ENCODE measurements around the gene GNAT1.

DNA sequence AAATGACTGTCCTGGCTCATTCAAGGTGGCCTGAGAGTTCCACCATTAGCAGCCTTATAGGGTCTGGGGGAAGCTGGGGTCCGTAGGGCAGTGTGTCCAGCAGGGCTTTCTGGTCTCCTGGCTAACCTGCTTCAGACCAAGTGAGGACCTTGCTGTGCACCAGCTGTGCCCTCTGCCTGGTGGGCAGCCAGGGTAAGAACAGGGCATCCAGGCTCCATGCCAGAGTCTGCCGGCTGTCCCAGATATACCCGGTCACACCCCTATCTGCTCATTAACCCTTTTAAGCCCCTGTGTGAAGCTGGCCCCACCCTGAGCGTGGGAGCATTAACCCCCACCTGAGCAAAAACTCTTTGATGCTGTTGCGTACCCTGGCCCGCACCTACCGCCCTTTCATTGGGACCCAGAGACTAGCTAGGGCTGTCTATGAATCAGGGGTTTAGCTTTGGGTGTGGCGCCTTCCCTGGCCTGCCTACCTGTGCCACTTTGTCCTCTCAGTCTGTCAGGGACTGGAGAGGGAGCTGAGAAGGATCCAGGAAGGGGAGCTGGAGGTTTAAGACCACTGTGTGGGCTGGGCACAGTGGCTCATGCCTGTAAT, 18.7 kb upstream of the GNAT1 start:
- TF ChIP-seq, protein P1, sequence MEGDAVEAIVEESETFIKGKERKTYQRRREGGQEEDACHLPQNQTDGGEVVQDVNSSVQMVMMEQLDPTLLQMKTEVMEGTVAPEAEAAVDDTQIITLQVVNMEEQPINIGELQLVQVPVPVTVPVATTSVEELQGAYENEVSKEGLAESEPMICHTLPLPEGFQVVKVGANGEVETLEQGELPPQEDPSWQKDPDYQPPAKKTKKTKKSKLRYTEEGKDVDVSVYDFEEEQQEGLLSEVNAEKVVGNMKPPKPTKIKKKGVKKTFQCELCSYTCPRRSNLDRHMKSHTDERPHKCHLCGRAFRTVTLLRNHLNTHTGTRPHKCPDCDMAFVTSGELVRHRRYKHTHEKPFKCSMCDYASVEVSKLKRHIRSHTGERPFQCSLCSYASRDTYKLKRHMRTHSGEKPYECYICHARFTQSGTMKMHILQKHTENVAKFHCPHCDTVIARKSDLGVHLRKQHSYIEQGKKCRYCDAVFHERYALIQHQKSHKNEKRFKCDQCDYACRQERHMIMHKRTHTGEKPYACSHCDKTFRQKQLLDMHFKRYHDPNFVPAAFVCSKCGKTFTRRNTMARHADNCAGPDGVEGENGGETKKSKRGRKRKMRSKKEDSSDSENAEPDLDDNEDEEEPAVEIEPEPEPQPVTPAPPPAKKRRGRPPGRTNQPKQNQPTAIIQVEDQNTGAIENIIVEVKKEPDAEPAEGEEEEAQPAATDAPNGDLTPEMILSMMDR (IDR thresholded peaks at IDR 0.05): no peak
- no peak for TF ChIP-seq POLR2A (IDR thresholded peaks at IDR 0.05)
